GM10847 (cell line): Measurements from ENCODE around the gene PTPRG.

Source experiments
- POLR2A ChIP-seq: IDR thresholded peaks from 2 replicates; pipeline ENCODE4 v1.6.1; 2011; ENCODE audit not compliant: insufficient read length; ENCODE audit errors: extremely low read depth

Gene PTPRG

DNA sequence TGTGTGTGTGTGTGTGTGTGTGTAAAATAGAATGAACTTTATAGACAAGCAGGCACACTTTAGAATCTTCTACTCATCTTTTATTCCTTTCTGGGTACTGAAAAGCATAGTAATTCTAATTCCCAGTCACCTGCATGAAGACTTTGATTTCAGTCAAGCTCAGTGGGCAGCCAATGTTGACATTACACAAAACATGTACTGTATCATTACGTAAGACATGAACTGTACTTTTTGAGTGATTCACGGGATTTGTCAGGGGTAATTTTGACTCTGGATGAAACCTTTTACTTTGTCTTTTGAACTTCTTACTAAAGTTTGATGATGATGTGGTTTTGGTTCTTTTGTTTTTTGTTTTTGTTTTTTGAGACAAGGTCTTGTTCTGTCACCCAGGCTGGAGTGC is 38.8 kb downstream of the PTPRG start:
- no peak for TF ChIP-seq POLR2A

DNA sequence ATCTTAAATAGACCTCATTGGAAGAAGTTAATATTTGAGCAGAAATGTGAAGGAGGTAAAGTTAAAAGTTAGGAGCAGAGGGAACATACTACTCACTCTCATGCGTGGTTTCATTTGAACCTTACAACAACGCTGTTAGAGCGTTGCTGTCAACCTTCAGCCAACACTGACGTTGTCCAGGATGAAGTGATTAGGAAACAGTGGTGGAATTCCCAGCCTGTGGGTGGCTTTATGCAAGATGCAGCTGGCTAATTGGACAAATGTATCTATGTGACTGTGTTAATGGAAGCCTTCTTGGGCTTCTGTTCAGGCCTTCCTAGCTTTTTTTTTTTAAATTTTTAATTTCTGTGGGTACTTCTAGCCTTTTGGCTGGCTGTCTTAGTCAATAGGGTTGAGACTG is 40.5 kb downstream of the PTPRG start:
- no peak for TF ChIP-seq POLR2A

DNA sequence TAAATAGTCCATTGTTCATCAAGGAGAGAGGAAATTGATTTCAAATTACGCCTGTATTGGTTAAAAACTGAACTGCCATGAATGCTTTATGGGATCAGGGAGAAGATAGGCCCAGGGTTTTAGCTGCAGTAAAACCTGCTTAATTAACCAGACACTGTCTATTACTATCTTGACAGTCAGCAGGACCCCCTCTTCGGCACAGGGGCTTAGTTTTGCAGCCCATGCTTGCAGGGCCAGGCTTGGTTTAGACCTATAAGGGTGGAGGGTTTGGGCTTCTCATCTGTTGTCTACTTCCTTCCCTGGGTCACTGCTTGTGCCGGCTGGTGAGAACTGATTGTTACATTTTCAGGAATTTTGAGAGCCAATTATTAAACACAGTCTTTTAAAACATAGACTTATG is 41.1 kb downstream of the PTPRG start:
- TF ChIP-seq POLR2A, result no peak

DNA sequence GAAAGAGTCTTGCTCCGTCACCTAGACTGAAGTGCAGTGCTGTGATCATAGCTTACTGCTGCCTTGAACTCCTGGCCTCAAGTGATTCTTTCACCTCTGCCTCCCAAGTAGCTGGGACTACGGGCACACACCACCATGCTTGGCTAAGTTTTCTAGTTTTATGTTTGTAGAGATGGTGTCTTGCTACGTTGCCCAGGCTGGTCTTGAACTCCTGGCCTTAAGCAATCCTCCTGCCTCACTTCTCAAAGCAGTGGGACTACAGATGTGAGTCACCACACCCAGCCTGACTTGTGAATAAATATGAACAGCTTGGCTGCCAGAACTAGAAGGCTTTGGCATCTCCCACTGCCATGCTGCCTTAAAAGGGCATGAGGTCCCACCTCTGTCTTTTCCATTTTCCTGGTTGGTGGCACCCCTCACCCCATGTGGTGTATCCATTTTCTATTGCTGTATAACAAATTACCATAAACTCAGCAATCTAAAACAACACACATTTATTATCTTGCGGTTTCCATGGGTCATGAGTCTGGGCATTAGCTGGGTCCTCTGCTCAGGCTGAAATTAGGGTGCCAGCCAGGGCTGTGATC is 44.3 kb downstream of the PTPRG start:
- no peak for TF ChIP-seq POLR2A

DNA sequence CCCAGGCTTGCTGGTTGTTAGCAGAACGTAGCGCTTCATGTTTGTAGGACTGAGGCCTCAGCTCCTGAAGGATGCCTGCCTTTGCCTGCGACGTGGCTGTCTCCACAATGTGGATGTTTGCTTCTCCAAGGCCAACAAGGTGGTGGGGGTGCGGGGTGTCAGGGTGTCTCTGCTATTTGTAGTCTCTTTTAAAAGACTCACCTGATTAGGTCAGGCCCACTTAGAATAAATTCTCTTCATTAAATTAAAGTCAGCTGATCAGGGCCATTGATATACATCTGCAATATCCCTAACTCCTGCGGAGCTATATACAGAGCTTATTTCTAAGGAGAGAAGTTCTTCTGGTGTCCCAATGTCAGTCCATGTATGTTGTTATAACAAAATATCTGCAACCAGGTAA is 44.8 kb downstream of the PTPRG start:
- no peak for TF ChIP-seq POLR2A

DNA sequence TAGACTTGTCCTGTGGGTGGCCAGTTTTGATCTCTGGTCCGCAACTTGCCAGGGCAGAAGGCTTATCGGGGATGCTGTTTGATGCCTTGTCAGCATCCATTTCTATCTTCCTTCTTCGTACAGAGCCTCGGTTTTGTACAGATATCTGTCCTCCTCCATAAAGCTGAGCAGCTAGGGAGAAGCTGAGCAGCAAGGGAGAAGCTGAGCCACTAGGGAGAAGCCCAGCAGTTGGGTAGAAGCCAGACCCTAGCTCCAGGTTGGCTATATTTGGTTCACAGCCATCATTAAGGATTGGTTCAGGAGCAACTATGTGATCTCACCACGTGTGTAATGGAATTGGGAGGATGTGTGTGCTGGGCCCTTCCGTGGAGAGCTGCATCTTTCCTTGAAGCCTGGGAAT is 46.7 kb downstream of the PTPRG start:
- TF ChIP-seq POLR2A, result no peak

DNA sequence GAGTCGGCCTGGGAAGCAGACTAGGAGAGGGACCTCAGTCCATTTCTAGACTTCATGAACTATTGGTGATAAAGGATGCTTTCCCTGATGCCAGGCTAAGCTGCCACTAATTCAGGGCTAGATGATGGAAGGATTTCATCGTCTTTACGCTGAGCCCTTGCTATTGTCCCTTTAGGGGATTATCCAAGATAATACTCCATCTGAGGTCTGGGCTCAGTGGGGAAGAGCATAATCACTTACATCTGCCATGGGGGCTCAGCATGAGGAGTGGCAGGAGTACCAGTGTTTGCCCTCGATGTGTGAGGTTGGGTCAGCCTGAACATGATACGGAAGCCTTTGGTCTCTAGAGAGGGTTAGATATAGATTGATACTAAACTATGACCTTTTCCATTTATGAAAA is 47.3 kb downstream of the PTPRG start:
- no peak for TF ChIP-seq POLR2A

DNA sequence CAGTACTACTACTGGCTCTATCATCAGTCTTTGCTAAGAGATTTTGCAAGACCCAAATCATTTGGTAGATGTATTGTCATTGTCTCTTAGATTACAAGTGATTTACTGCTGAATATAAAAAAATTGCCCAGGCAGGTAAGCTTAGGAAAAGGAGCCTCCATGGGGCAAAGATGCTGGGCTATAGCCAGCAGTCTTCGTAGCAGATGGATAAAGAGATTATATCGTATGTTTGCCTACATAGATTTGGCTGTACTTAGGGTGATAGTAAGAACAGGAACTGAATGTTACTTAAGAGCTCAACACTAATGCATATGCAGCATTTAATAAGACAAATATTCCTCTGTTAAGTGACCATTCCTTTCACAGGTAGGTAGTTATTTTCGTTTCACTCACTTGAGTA is 48.9 kb downstream of the PTPRG start:
- TF ChIP-seq POLR2A, result no peak

DNA sequence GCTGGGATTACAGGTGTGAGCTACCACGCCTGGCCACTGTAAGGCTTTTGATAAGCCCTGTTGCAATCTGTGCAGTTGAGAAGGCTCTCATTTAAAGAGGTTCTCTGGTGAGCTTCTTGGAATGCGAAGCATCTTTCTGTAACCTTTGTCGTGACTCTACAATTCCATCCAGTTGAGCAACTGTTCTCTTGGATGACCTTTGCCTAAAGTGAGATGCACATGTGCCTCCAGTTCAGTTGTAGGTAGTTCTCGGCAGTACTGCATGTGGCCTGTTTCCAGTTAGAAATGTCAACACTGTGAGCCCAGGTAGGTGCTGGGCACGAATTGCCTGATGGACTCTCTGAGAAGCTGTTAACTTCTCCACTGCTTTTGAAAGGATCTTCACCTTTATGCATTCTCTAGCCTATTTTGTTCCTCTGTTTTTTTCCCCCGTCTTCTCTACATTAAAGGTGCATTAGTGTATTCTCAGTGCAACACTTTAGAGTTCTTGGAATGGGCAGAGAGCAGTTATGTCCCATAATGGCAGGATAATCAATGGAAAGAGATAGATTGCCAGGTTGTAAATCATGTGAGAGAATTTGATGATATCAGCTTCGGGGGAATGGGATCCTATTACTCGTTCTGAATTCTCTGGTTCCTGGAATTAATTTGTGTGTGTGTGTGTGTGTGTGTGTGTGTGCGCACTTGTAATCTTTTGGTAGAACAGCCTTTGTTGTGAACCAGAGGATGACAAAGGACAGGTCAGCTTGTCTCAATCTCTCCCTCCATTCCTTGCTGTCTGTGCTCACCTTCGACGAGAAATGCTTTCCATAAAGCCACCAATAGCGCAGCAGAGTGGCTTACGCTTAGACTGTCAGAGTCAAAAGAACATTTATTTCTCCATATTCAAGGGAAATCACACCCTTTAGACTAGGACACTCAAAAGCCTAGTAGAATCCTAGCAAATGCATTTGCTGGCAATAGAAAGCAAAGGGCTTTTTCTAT is 51.1 kb downstream of the PTPRG start:
- TF ChIP-seq POLR2A, result no peak

DNA sequence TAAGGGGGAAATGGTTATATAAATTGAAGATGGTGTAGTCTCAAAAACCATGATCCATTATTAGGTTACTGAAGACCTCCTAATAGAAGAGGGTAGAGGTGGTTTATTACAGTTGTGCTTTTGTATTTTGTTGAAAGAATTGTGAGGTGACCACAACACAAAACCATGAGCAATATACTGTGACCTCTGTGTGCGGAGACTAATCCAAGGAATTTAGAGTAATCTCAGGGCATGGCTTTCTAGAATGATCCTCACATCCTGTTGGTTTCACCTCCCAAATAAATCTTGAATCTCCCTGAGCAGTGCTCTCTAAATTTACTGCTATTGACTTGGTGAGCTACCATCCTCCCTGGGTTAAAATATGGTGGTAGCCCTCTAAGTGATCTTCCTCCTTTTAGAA is 52.3 kb downstream of the PTPRG start:
- TF ChIP-seq POLR2A, result no peak

DNA sequence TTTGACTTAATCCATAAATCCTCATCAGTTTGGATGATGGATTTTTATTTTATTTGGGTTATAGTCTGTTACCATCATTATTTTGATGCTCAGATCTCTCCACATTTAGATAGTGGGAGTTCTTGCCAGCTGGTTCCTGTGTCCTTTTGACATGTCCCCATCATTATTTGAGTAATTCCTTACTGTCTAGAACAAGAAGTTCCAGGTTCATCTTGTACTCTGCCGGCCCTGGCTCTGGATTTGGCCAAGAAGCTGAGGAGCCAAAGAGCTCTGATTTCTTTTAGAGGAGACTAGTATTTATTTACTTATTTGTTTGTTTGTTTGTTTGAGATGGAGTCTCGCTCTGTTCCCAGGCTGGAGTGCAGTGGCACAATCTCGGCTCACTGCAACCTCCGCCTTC is 54.3 kb downstream of the PTPRG start:
- no peak for TF ChIP-seq POLR2A

DNA sequence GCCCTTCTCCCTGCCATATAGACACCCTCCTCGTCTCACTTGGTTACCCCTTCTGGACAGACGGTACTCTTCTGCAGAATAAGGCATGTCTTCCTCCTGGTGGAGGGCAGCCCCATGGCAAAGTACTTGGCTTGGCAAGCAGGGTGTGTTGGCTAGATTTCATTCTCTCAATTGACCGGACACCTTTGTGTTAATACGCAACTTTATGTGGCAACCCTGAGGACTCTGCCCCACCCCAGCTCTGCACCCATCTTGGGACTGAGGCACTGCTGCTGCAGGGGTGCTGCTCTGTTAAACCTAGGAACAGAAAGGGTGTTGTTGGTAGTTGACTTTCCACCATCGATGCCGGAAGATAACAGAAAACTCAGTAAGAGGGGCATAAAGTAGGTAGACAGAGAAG is 55.2 kb downstream of the PTPRG start:
- no peak for TF ChIP-seq POLR2A

DNA sequence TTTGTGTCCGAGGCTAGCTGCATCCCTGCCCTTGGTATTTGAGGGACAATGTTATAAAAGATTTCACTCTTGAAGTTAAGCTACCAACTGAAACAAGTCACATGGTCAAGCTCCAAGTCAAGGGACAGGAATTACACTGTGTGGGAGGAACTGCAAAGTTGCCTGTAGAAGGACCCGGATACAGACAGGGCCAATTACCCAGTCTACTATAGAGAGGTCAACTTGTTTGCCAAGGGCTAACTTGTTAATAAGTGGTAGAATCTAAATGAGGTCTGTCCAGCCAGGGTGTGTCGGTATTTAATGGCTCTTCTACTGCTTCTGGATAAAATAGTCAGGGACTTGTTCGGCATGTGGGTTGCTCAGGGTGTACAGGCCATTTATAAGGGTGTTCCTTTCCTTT is 55.7 kb downstream of the PTPRG start:
- TF ChIP-seq POLR2A, result no peak

DNA sequence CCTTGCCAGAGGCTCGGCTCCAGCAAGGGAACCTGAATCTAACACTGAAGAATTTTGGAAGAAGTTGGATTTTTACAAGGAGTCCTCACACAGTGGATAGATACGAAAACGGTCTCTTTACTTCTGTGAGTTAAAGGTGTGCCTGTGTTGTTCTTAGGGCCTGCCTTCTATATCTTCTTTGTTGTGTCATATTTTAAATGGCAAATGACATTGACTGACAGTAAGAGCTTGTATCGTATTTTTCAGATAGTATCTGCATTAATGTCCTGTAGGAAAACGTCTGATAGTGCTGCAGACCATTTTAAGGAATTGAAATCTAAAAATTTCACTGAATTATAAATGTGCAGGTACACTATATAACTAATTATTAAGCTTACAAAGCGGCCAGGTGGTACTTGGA is 56.3 kb downstream of the PTPRG start:
- TF ChIP-seq POLR2A, result no peak

DNA sequence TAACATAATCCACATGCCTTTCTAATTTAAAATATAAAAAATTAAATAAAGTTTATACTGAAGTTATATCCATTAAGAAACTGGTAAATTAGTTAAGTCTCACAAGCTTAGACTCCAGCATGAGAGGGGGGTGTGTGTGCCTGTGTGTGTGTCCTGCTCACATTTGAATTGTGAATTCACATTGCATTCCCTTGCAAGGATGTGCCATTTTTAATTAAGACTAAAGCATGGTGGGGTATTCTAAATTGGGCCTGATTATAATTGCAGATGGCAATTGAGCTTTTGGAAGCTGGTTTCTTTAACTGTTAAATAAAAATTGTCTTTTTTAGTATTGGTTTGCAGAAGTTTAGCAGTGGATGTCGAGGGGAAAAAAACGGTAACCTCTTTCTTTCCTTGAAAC is 56.9 kb downstream of the PTPRG start:
- no peak for TF ChIP-seq POLR2A

DNA sequence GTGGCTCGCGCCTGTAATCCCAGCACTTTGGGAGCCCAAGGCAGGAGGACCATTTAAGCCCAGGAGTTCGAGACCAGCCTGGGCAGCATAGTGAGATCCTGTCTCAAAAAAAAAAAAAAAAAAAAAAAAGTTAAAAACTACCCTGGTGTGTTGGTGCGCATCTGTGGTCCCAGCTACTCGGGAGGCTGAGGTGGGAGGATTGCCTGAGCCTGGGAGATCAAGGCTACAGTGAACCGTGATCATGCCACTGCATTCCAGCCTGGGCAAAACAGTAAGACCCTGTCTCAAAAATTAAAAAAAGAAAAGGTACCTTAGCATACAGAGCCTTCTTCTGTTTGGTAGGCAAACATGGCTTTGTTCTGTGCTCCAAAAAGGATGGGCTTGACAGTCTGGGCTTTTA is 57.5 kb downstream of the PTPRG start:
- TF ChIP-seq POLR2A, result no peak

DNA sequence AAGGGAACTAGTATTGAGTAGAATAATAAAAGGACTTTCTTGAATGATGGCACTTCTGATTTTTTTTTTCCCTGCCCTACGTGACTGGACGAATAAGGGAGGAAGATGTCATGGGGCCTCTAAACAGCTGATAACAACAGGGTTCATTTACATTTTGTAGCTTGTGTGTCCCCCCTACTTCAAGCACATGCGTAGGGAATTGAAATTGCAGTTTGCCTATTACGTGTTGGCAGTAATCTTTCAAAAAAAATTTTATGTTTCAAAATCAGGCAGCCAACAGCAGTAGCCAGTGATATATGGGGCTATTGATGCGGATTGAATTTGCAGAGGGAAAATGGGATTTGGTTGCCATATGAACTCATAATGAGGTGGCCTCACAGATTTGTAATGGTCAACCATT is 58.7 kb downstream of the PTPRG start:
- no peak for TF ChIP-seq POLR2A
